Measurements from ENCODE around the gene TBCD. TPM values are rescaled to one million over a fixed set of nuclear protein-coding genes. Genes with fewer than 3 reads are reported as not detected.

TBCD gene
- polyA plus RNA-seq, 2 donors = 54.4 to 62.8 TPM

- no peaks in the 10 kb centered on the region for H3K9me3 ChIP-seq (ENCODE audit: control insufficient read depth in 2 of 2, insufficient read depth in 1 of 2, low read depth in 1 of 2, low read length in 1 of 2)
- H3K27ac ChIP-seq (ENCODE audit: low read depth in 2 of 2, low read length in 1 of 2) = peak overlapping the region; percentile 94 to 98
- 89 to 91% methylated on average over 18 of the region's 18 CpGs for WGBS, 2 donors
- peaks cover 5 to 26% of the 10 kb centered on the region in 2 donors for H3K4me1 ChIP-seq (ENCODE audit: control insufficient read depth in 2 of 2, insufficient read depth in 2 of 2, low read length in 1 of 2)
- H3K27me3 ChIP-seq (ENCODE audit: control insufficient read depth in 1 of 2, insufficient read depth in 2 of 2, low read length in 2 of 2) = no peaks in the 10 kb centered on the region
- no peak overlapping the region for H3K4me3 ChIP-seq (ENCODE audit: low read depth in 1 of 2, low read length in 2 of 2)
- H3K36me3 ChIP-seq (ENCODE audit: control insufficient read depth in 2 of 2, insufficient read depth in 2 of 2, low read length in 1 of 2) = peaks cover 4 to 10% of the 10 kb centered on the region in 2 donors
Observed at GRCh38 chr17:82788206-82789001, 36.5 kb downstream of the TBCD start.

DNA sequence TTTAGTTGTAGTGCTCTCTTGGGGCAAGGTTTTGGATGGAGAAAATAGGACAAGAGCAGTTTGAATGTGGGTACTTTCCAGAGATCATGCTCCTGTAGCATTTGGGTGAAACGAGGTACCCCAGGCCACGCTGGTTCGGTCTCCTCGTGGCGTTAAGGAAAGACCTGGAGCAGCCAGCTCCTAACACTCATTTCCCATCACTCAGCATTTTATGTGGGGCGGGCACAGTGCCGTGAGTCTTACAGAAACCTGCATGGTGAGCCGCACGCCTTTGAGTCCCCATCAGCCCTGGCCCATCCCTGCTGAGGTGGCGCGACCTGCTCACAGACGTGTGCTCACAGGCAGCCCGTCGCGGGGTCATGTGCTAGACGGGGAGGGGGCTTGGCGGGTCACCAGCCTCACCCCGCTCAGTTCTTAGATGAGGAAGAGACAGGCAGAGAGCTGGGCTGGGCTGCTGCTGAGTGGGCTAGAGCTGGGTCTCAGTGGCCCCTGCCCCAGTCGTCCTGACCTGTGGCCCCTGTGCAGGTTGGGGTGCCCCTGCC lies 37.3 kb downstream of the TBCD start:
- Histone ChIP-seq H3K27ac (ENCODE audit: low read depth in 2 of 2, low read length in 1 of 2) (peak overlapping the region; percentile 94 to 98), H3K4me1 (ENCODE audit: control insufficient read depth in 2 of 2, insufficient read depth in 2 of 2, low read length in 1 of 2) (peaks cover 11 to 34% of the 10 kb centered on the region in 2 donors)
- WGBS, 2 donors = 72 to 75% methylated on average over 19 of the region's 19 CpGs

DNA sequence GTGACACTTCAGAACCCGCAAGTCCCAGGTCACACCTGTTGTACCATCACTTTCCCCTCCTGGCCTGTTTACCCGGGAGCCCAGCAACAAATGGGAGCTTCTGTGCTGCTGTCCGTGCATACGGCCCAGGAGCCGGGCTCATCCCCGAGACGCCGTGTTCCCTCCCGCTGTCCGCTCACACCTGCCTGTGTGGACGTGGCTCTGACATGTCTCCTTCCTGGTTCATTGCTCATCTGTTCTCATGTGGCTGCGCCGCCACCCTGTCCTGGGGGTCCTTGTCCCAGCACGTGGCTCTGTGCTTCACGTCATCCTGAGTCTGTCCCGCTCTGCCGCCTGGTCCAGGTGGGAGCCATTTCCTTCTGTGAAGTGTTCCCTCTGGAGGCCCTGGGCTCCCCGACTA lies 37.9 kb downstream of the TBCD start:
- no peak overlapping the region for H3K4me3 ChIP-seq (ENCODE audit: low read depth in 1 of 2, low read length in 2 of 2)
- H3K4me1 ChIP-seq (ENCODE audit: control insufficient read depth in 2 of 2, insufficient read depth in 2 of 2, low read length in 1 of 2) = peaks cover 11 to 39% of the 10 kb centered on the region in 2 donors
- no peaks in the 10 kb centered on the region for H3K9me3 ChIP-seq (ENCODE audit: control insufficient read depth in 2 of 2, insufficient read depth in 1 of 2, low read depth in 1 of 2, low read length in 1 of 2)
- H3K36me3 ChIP-seq (ENCODE audit: control insufficient read depth in 2 of 2, insufficient read depth in 2 of 2, low read length in 1 of 2) = peaks cover 0 to 3% of the 10 kb centered on the region in 2 donors
- WGBS, 2 donors = 86 to 95% methylated on average over 18 of the region's 18 CpGs
- peak overlapping the region; percentile 88 to 98 for H3K27ac ChIP-seq (ENCODE audit: low read depth in 2 of 2, low read length in 1 of 2)
- no peaks in the 10 kb centered on the region for H3K27me3 ChIP-seq (ENCODE audit: control insufficient read depth in 1 of 2, insufficient read depth in 2 of 2, low read length in 2 of 2)

More for the DNA sequence above, 37.3 kb downstream of the TBCD start:
- H3K36me3 ChIP-seq (ENCODE audit: control insufficient read depth in 2 of 2, insufficient read depth in 2 of 2, low read length in 1 of 2) = peaks cover 0 to 8% of the 10 kb centered on the region in 2 donors
- H3K9me3 ChIP-seq (ENCODE audit: control insufficient read depth in 2 of 2, insufficient read depth in 1 of 2, low read depth in 1 of 2, low read length in 1 of 2) = no peaks in the 10 kb centered on the region
- no peaks in the 10 kb centered on the region for H3K27me3 ChIP-seq (ENCODE audit: control insufficient read depth in 1 of 2, insufficient read depth in 2 of 2, low read length in 2 of 2)
- no peak overlapping the region for H3K4me3 ChIP-seq (ENCODE audit: low read depth in 1 of 2, low read length in 2 of 2)

DNA sequence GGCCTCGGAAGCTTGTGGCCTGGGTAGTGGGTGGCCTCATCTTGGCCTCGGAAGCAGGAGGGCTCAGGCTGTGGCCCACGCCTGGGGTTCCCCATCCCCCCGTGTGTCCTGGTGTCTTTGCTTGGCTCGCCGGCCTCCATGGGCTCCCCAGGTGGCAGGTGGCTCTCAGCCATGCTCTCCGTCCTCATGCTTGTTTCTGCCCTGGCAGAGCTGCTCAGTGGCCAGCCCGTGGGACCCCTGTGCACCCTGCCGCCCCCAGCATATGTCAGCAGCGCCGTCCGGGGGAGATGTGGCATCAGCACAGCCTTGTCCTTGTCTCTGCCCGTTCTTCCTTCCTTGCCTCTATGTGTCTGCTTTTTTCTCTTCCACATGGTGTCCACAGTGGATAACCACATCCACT lies 38.5 kb downstream of the TBCD start:
- peak overlapping the region; percentile 88 to 98 for H3K27ac ChIP-seq (ENCODE audit: low read depth in 2 of 2, low read length in 1 of 2)
- H3K9me3 ChIP-seq (ENCODE audit: control insufficient read depth in 2 of 2, insufficient read depth in 1 of 2, low read depth in 1 of 2, low read length in 1 of 2) = no peaks in the 10 kb centered on the region
- no peaks in the 10 kb centered on the region for H3K27me3 ChIP-seq (ENCODE audit: control insufficient read depth in 1 of 2, insufficient read depth in 2 of 2, low read length in 2 of 2)
- peaks cover 0 to 3% of the 10 kb centered on the region in 2 donors for H3K36me3 ChIP-seq (ENCODE audit: control insufficient read depth in 2 of 2, insufficient read depth in 2 of 2, low read length in 1 of 2)
- no peak overlapping the region for H3K4me3 ChIP-seq (ENCODE audit: low read depth in 1 of 2, low read length in 2 of 2)
- peaks cover 12 to 44% of the 10 kb centered on the region in 2 donors for H3K4me1 ChIP-seq (ENCODE audit: control insufficient read depth in 2 of 2, insufficient read depth in 2 of 2, low read length in 1 of 2)
- 92 to 97% methylated on average over 12 to 13 of the region's 13 CpGs for WGBS, 2 donors

GRCh38 chr17:82791532-82791931 lies 39.7 kb downstream of the TBCD start:
- Histone ChIP-seq H3K27ac (ENCODE audit: low read depth in 2 of 2, low read length in 1 of 2) (no peak overlapping the region), H3K27me3 (ENCODE audit: control insufficient read depth in 1 of 2, insufficient read depth in 2 of 2, low read length in 2 of 2) (no peaks in the 10 kb centered on the region), H3K36me3 (ENCODE audit: control insufficient read depth in 2 of 2, insufficient read depth in 2 of 2, low read length in 1 of 2) (peaks cover 0 to 3% of the 10 kb centered on the region in 2 donors), H3K9me3 (ENCODE audit: control insufficient read depth in 2 of 2, insufficient read depth in 1 of 2, low read depth in 1 of 2, low read length in 1 of 2) (no peaks in the 10 kb centered on the region), H3K4me1 (ENCODE audit: control insufficient read depth in 2 of 2, insufficient read depth in 2 of 2, low read length in 1 of 2) (peaks cover 12 to 42% of the 10 kb centered on the region in 2 donors), H3K4me3 (ENCODE audit: low read depth in 1 of 2, low read length in 2 of 2) (no peak overlapping the region)
- WGBS, 2 donors = 79 to 80% methylated on average over 12 of the region's 12 CpGs

DNA sequence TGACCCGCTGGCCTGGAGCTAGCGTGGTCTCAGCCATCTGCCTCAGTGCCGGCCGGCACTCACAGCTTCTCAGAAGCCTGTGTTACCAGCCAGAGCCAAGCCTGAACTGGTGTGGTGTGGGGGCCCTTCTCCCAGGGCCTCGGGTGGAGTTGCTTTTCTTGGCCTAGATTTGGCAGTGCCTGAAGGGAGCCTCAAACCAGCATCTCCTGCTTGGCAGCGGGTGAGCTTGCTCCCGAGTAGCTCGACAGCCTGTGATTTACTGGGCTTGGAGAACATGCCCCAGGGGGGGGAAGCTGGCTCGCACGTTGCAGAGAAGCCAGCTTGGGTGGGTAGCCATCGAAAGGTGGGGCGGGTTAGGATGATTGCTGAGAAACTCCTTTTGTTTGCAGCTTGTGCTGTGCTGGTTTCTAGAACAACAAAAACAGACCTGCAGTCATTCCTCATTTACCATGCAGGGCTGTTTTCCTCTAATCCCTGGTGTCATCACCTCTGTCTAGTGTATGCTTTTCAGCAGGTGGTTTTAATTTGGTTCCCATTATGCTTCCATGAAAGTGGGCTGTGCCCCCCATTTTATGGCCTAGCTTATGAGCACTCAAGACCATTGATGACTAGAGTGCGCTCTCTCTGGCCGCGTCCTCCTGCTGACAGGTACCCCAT lies 42.2 kb downstream of the TBCD start:
- WGBS, 2 donors = 56 to 72% methylated on average over 15 of the region's 15 CpGs
- H3K4me1 ChIP-seq (ENCODE audit: control insufficient read depth in 2 of 2, insufficient read depth in 2 of 2, low read length in 1 of 2) = peaks cover 12 to 38% of the 10 kb centered on the region in 2 donors
- no peak overlapping the region for H3K4me3 ChIP-seq (ENCODE audit: low read depth in 1 of 2, low read length in 2 of 2)
- H3K27ac ChIP-seq (ENCODE audit: low read depth in 2 of 2, low read length in 1 of 2) = peak overlapping the region; percentile 88 to 97
- H3K36me3 ChIP-seq (ENCODE audit: control insufficient read depth in 2 of 2, insufficient read depth in 2 of 2, low read length in 1 of 2) = peaks cover 0 to 7% of the 10 kb centered on the region in 2 donors
- H3K9me3 ChIP-seq (ENCODE audit: control insufficient read depth in 2 of 2, insufficient read depth in 1 of 2, low read depth in 1 of 2, low read length in 1 of 2) = no peaks in the 10 kb centered on the region
- H3K27me3 ChIP-seq (ENCODE audit: control insufficient read depth in 1 of 2, insufficient read depth in 2 of 2, low read length in 2 of 2) = no peaks in the 10 kb centered on the region

- H3K4me1 ChIP-seq (ENCODE audit: control insufficient read depth in 2 of 2, insufficient read depth in 2 of 2, low read length in 1 of 2) = peaks cover 12 to 31% of the 10 kb centered on the region in 2 donors
- H3K36me3 ChIP-seq (ENCODE audit: control insufficient read depth in 2 of 2, insufficient read depth in 2 of 2, low read length in 1 of 2) = peaks cover 0 to 10% of the 10 kb centered on the region in 2 donors
- 79 to 80% methylated on average over 18 of the region's 18 CpGs for WGBS, 2 donors
- no peaks in the 10 kb centered on the region for H3K27me3 ChIP-seq (ENCODE audit: control insufficient read depth in 1 of 2, insufficient read depth in 2 of 2, low read length in 2 of 2)
- no peak overlapping the region for H3K4me3 ChIP-seq (ENCODE audit: low read depth in 1 of 2, low read length in 2 of 2)
- peak overlapping the region; percentile 88 to 97 for H3K27ac ChIP-seq (ENCODE audit: low read depth in 2 of 2, low read length in 1 of 2)
- H3K9me3 ChIP-seq (ENCODE audit: control insufficient read depth in 2 of 2, insufficient read depth in 1 of 2, low read depth in 1 of 2, low read length in 1 of 2) = no peaks in the 10 kb centered on the region
Observed at GRCh38 chr17:82794781-82795482, 43.1 kb downstream of the TBCD start.

GRCh38 chr17:82795615-82796014 lies 43.8 kb downstream of the TBCD start:
- Histone ChIP-seq H3K36me3 (ENCODE audit: control insufficient read depth in 2 of 2, insufficient read depth in 2 of 2, low read length in 1 of 2) (peaks cover 0 to 15% of the 10 kb centered on the region in 2 donors), H3K9me3 (ENCODE audit: control insufficient read depth in 2 of 2, insufficient read depth in 1 of 2, low read depth in 1 of 2, low read length in 1 of 2) (no peaks in the 10 kb centered on the region), H3K4me3 (ENCODE audit: low read depth in 1 of 2, low read length in 2 of 2) (no peak overlapping the region), H3K4me1 (ENCODE audit: control insufficient read depth in 2 of 2, insufficient read depth in 2 of 2, low read length in 1 of 2) (peaks cover 12 to 28% of the 10 kb centered on the region in 2 donors), H3K27ac (ENCODE audit: low read depth in 2 of 2, low read length in 1 of 2) (peak overlapping the region; percentile 1 to 97), H3K27me3 (ENCODE audit: control insufficient read depth in 1 of 2, insufficient read depth in 2 of 2, low read length in 2 of 2) (no peaks in the 10 kb centered on the region)
- WGBS, 2 donors = 84 to 91% methylated on average over 14 of the region's 14 CpGs

DNA sequence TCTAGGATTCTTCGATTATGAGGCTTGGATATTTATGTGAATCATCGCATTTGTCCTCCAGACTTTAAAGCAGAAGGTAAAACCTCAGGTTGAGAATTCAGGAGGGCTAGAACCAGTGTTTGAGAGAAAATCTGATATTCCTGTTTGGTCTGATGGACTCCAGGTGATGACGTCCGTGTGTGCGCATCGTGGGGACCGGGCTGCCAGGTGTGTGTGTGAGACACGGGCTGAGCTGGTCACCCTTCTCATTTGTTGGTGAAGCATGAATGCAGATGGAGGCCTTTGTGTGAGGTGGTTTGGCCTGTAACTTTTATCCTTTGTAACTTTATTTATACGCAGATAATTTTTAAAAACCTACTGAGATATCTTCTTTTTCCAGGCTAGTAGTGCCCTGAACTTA lies 45.2 kb downstream of the TBCD start:
- Histone ChIP-seq H3K36me3 (ENCODE audit: control insufficient read depth in 2 of 2, insufficient read depth in 2 of 2, low read length in 1 of 2) (peaks cover 0 to 18% of the 10 kb centered on the region in 2 donors), H3K4me3 (ENCODE audit: low read depth in 1 of 2, low read length in 2 of 2) (no peak overlapping the region), H3K27ac (ENCODE audit: low read depth in 2 of 2, low read length in 1 of 2) (no peak overlapping the region), H3K4me1 (ENCODE audit: control insufficient read depth in 2 of 2, insufficient read depth in 2 of 2, low read length in 1 of 2) (peaks cover 12 to 31% of the 10 kb centered on the region in 2 donors), H3K27me3 (ENCODE audit: control insufficient read depth in 1 of 2, insufficient read depth in 2 of 2, low read length in 2 of 2) (no peaks in the 10 kb centered on the region), H3K9me3 (ENCODE audit: control insufficient read depth in 2 of 2, insufficient read depth in 1 of 2, low read depth in 1 of 2, low read length in 1 of 2) (peaks cover 3 to 4% of the 10 kb centered on the region in 2 donors)
- WGBS, 2 donors = 94% methylated on average over 9 of the region's 9 CpGs

Data from esophagus (tissue), 2 donors.